ENCODE results near the gene KCNQ1.

Gene KCNQ1

DNA sequence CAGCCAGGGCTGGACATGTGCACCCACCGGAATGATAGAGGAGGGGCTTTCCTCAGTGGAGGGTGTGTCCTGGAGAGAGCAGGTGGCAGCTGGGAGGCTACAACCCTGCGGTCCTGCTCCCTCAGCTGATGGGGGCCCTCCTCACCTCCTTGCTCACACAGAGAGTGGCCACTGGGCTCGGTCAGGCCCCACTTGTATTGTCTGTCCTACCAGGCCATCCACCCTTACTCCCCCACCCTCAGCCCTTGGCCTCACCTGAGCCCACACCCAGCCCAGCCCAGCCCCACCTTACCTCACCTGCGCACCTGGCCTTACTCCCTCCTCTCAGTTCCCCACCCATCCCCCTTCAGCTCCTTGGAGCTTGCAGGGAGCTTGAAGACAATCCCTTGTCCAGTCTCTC, 3.6 kb upstream of the KCNQ1 start:
- DNase-seq (ENCODE audit: low read depth): no peak

DNA sequence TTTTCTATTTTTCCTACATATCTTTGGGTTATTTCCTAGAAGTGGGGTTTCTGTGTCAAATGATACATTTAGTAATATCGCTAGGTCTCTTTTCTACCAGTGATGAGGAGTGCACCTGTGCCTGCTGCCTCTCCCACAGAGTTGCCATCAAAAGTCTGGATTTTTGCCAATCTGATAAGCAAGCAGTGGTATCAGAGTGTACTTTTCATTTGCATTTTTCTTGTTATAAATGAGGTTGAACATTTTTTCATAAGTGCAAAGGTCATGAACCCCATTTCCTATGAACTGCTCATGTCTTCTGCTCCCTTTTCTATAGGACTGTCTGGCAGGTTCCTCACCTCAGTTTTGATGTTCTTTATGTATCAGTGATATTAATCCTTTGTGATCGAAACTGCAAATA, 2.2 kb upstream of the KCNQ1 start:
- peak; percentile 22 for DNase-seq (ENCODE audit: low read depth)

DNA sequence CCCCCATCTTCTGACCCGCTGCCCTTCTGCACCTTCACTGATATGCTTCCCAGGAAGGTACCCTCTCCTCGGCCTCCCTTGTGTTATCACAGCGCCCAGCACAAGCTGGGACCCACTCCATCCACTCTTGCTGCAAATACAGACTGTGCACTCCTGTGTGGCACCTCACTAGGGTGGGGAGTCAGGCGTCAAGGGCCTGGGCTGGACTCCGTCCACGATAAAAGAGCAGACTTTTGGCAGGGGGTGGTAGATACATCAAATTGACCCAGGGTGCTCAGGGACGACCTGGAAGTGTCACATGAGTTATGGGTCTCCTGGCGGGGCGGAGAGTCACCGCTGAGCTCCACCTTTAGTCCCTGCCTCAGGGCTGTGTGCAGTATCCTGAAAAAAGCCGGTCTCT, 1.4 kb upstream of the KCNQ1 start:
- no peak for DNase-seq (ENCODE audit: low read depth)

DNA sequence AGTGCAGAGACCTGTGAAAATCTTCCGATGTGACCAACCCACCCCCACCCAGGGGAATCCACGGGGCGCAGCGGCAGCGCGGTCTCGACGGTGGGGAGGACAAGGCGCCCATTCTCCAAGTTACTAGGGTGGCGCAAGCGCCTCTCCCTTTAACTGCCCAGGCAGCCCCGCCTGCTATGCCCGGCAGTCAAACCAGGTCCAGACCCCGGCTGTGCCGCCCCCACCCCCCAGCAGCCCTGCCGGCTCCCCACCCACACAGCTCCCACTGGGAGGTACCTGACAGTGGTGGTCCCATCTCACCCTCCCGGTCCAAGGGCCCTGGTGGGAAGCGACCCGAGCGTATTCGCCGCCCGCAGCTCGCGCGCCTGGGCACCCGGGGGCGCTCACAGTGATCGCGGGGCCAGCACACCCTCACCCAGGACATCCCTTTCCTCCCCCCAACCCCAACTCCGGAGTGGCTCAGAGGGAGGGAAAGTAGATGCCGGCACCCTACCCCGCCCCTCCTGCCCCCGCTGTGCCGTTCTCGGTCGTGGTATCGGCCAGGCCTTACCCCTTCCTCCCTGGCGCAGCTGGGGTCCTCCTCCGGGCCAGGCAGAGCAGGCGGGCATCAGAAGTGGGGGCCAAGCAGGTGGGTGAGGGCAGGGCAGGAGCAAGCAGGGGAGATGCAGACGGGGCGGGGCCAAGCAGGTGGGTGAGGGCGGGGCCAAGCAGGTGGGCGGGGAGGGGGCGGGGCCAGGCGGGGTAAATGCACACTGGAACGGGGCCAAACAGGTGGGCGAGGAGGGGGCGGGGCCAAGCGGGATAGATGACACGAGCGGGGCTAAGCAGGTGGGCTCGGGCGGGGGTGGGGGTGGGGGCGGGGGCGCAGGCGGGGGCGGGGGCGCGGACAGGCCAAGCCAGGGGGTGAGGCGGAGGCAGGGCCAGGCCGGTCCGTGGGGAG, 657 bp upstream of the KCNQ1 start, which contains the start of gene TRPM5:
Gene TRPM5, minus strand, starts transcription at position 634 of the 940 bp plus-strand sequence. CDS start 21,478 bp downstream, outside the sequence.
- DNase-seq (ENCODE audit: low read depth): peak; percentile 71

DNA sequence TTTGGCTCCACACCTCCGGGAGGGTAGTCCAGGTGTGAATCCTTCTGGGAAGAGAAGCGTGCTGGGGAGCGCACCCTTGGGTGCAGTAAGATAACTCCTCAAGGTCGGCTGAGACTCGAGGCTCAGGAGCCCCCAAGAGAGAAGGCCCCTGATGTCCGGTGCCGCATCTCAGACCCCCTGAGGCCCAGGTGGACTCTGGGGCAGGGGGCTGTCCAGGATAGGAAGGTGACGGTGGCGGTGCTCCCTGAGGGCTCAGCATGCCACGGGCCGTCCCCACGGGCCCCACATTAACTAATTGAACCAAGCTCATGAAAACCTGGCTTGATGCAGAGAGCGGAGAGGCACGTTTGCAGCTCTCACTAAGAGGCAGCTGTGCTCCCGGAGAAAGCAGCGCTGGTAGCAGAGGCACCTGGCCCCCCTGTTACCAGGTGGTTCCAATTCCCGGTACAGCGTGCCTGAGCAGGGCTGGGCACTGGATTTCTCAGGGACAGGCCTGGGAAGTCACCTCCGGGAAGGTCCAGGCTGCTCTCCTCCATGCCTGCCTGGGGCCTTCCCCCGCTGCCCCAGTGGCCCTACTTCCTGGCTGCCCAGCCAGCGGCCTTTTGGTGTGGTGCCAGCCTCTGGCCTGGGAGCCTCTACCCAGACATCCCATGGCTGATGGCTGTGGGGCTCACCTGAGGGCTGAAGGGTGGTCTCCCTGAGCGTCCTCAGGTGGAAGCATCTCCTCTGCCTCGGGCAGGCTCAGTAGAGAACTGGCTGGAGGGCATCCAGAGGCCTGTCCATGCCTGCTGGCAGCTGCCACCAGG, 1.1 kb downstream of the KCNQ1 start:
- no peak for DNase-seq (ENCODE audit: low read depth)

DNA sequence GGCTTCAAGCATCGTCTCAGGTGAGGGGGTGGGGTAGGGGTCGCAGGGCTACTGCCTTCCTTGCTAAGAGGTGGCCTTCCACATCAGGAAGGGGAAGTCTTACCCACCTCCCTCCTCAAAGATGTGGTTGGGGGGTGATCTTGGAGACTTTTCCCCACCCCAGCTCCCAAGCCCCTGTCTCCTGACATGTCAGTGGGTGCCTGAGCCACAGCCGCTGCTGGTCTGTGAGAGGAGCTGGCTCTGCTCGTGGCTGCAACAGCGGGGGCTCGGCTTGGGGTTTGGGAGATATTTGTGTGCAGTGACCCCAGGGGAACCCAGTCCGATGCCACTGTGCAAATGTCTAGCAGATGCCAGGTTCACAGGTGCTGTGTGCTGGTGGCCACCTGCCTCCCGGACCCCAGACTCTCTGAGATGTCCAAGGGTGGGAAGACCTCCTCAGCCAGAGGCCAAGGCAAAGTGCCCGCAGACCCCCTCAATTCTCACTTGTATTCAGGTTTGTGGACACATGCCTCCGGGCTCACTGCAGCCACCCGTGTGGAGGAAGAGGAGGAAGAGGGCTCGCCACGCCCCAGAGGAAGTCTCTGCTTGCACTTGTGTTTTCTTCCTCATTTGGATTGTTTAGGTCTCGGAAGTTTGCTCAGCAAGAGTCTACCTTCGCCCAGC, 1.9 kb downstream of the KCNQ1 start:
- no peak for DNase-seq (ENCODE audit: low read depth)

DNA sequence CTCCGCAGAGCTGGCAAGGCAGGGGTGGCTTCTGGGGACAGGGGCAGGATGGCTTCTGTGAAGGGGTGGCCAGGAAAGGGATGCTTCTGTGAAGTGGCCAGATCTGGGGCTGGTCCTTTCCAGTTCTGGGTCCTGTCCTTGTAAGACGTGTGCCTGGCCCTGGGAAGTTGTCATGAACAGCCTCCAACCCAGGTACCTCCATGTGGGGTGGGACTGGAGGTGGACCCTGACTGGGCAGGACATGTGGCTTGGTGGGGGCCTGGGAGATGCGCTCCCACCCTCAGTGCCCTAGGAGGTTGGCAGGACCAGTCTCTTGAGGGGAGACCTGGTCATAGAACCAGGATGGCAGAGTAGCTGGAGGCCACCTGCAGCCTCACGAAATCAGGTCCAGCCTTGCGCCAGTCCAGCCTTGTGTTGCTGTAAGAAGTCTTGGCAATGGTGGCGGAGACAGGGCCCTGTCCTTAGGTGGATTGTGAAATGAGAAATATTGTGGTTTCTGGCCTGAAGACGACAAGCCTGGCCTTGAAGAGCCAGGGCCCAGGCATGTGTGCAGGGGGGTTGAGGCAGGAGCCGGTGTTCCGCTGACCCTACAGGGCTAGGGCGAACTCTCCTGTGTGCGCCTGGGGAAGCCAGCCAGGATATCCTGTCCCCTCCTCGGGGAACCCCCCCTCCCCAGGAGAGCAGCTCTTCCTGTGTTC, 2.6 kb downstream of the KCNQ1 start:
- DNase-seq (ENCODE audit: low read depth): no peak

DNA sequence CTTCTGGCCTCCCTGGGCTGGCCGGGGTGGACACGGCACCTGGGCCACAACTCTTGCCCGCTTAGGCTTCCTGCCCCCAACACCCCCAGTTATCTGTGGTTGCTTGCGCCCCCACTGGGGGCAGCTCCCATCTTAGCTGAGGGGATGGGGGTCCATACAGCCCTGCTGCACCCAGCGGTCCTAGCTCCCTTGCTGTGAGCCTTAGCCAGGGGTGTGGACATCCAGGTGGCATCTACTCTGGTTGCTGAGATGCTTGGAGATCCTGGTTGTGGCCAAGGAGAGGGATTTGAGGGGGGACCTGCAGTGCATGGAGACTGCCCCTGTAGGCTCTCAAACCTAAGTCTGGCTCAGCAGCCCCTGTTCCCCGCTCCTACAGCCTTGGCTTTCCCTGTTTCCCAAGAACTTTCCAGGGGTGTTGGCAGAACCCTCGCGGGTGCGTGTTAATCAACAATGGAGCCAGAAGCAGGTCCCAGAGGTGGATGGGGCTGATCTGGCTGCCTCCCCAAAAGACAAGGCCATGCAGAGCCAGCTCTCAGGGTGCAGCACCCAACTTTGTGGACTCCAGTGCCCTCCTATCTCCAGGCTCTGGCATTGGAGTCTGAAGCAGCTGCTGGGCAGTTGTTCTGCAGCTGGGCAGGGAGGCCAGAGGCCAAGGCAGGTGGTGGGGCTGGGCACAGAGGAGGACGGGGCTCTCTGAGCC, 3.3 kb downstream of the KCNQ1 start:
- no peak for DNase-seq (ENCODE audit: low read depth)

DNA sequence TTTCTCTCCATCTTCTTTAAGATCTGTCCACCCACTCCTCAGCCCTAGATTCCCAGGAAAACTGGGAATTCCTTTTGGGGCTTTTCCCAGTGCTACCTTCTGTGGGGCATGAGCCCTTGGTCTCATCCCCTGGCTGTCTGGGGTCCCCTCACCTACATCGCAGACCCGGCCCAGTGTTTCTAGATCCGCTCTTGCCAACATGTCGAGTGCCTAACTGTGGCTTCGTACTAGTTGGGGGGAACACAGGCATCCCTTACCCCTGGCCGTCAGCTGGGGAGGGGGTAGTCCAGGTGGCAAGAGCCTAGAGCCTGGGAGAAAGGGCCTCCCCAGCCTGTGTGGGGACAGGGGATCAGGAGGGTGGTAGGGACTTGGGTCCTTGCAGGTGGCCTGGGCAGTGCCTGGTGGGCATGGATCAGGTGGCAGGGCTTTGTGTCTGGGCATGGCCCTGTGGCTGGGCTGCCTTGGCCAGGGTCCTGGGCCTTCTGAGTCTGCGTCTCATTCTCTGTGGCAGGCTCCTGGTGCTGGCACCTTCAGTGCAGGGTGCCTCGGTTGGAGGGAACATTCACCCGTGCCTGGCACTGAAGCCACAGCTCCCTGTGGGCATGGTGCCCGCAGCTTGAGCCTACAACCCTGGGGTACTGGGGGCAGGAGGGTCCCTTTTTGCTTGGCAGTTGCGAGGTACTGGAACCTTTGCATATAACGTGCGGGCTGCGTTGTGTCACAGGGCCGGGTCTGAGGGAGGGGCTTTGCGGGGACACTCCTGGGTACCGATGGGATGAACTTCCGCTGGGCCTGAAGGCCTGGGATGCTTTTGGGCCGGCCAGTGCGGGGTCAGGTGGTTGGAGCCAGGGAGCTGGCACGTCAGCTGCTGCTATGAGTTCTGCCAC, 4.1 kb downstream of the KCNQ1 start:
- DNase-seq (ENCODE audit: low read depth): no peak

DNA sequence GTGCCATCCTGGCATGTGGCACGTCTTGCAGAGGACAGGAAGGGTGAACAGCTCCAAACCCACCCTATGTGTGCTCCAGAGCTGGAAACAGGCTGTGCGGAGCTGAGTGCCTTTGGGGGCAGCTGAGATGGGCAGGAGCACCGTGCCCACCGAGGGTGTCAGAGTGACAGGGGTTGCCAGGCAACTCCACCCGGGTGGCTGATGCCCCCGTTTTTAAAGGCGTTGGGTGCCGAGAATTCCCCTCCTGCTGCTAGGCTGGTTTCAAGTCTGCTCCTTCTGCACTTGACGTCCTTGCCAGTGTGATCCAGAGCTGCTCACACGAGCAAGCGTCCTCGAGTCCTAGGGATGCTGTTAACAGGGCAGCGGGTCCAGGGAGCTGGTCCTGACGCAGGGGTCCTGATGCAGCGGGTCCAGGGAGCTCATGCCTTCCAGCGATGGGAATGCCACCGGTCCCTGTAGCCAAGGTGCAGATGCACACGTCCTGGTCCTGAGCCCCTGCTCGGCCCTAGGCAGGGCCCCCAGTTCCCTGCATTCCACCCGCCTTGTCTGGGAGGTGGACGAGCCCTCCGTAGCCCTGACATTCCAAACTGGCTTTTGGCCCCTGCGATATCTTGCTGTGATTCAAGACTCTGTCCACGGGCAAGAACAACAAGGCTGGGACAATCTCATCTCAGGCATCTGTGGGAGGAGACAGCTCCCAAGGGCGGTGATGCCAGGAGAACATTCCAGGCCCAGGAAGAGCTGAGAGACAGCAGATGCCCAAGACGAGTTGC, 4.9 kb downstream of the KCNQ1 start:
- DNase-seq (ENCODE audit: low read depth): no peak

DNA sequence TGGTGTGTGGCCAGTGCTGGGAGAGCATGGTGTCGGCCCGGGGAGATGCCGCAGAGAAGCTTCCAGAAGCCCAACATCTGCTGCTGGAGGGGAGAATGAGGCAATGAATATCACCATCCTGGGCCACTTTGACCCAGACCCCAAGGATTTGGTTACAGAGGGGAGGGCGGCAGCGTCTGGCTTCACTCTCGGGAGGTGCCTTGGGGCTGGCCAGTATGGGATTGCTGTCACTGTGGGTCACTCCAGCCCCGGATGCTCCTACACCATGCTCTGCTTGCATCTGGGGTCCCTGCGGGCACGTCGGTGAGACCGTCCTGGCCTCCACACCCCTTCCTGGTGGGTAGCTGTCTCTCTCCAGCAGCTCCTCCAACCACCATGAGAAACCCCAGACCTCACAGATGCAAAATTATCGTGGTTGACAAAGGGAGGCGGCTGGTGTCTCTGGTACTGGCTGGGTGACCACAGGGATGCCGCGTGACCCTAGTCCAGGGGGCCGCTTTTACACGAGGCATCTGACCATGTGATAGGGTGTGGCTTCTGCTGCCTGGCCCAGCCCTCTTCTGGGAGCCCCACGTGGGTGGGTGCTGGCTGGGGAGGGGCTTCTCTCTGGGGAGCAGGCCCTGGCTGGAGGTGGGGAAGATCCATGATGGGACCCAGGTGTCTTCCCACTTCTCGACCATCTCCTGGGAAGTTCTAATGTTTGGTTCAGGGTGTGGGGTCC, 5.7 kb downstream of the KCNQ1 start:
- no peak for DNase-seq (ENCODE audit: low read depth)

DNA sequence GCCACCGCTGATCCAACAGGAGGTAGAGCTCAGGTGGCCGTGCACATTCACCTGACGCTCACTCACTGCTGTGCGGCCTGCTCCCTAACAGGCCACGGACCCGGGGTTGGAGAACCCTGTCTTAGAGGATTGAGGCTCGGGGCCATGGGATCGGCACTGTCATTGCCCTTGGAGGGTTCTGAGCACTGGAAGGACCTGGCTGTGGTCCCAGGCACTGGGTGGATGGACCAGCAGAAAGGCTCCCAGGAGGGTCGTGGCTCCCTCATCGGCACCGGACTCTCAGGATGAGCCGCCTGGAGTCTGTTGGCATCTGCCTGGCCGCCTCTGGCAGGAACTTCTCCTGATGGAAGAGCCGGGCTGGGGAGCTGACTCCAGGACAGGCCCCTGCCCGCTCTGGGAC, 6.5 kb downstream of the KCNQ1 start:
- no peak for DNase-seq (ENCODE audit: low read depth)

DNA sequence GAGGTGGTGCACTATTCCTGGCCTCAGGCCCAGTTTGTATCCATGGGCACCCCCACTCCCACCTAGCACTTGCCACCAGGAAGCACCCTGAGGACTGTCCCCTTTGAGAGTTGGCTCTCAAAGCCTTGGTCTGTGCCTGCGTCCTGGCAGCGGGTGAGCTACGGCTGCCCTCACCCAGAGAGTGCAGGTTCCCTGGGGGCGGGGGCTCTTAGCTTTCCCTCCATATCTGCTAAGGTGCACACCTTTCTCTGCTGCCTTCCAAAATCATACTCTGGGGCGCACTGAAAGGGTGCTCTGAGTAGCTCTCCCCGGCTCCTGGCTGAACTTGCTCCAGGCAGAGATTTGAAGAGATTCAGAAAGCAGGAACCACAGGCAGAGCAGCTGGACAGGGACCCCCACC, 7.1 kb downstream of the KCNQ1 start:
- no peak for DNase-seq (ENCODE audit: low read depth)

DNA sequence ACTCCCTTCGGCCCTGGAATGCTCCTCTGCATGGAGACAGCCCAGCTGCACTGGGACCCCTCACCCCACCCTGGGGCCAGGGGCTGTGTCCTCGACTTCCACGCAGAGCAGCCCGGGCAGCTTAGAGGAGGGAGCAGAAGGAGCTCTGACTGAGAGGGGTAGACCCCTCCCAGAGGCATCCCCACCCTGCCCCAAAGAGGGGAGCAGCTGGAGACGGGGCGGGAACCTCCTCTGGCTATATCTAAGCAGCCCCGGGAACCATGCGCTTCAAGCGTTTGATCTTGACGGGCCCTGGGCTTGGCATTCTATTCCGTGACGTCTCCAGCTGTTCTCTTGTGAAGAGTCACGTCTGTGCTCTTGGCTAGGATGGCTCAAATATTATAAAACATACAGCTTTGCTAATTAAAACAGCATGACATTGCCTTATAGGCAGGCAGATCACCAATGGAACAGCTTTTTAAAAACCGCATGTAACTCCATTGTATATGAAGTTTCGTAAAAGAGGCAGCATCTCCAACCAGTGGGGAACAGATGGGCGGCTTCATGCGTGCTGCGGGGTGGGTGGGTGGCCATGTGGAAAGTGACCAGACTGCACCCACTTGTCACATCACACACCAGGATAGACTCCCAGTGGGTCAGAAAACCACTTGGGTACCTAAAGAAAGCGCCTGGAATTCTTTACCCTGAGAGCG, 7.7 kb downstream of the KCNQ1 start:
- no peak for DNase-seq (ENCODE audit: low read depth)

DNA sequence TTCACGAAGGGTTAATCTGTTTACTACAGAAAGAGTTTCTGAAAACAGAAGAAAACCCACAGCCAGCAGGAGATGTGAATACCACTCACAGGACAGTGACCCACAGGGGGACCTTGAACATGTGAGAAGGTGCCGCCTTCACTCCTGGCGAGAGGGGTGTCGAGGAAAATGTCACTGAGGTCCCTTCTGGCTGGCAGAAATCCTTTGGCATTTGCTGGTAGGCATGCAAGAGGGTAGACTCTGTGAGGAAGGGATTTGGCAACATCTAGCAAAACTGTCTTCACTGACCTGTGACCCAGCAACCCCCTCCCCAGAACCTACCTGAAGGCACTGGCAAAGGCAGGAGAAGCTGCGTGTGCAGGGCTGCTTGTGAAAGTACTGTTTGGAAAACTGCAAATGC, 8.6 kb downstream of the KCNQ1 start:
- no peak for DNase-seq (ENCODE audit: low read depth)

DNA sequence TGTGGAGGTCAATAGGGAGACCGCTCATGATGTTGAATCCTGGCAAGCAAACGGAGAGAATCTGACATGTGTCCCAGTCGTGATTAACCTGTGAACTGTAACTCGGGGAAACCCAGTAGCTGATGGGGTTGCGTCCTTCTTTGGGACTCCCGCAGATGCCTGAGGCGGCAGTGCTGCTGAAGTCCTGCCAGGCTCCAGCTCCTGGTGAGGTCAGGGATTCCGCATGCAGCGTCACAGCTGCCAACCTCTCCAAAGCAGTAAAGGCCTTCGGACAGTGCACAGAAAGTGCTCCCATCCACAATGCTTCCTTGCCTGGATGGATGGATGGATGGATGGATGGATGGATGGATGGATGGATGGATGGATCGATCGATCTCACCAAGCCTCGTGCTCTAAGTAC, 13.5 kb downstream of the KCNQ1 start:
- DNase-seq (ENCODE audit: low read depth): no peak

DNA sequence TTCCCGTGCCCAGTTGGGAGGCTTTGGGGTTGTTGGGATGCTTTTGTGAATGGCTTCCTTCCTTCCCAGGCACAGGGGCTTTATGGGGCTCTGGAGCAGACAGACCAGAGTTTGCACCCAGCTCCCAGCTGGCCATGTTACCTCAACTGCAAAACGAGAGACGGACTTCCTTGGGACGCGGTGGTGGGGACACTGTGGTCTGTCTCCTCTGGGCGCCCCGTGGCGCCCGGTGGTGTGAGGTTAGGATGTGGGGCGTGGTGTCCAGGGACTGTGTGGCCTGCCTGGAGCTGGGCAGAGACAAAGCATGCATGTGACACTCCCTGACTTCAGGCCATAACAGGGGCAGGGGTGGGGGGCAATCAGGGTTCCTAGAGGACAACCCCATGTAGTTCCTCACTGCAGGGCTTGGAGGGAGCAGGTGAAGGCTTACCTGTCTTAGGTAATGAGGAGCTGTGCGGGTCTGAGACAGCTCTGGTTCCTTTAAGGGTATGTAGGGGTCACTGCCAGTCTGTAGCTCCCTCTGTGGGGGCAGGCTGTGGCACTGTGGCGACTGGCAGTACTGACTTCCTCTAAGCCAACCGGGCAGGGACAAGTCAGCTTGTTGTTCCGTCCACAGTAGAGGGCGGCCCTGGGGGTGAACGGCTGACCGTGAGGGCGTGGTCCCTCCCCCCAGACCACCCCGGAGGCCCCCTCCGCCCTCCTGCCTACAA, 14.4 kb downstream of the KCNQ1 start:
- DNase-seq (ENCODE audit: low read depth): no peak

Measured in T follicular helper cell (primary cell).